GM18507 (cell line): ENCODE results near the gene FAM151B.
"Not testable (repeated sequence)": the region's sequence is repeated elsewhere in the genome, so short reads cannot be mapped to it uniquely, and the experiment has no call there.

Source experiments
- DNase-seq: peaks from one replicate; pipeline ENCODE4 v3.0.0; 2011; ENCODE audit warnings: low read depth; ENCODE audit not compliant: insufficient read length; ENCODE audit errors: extremely low spot score
- FAIRE-seq: peaks from 2 replicates; lab custom pipeline; 2011; peaks lifted over from hg19 to GRCh38; lab: Jason Lieb, UNC

Gene FAM151B

DNA sequence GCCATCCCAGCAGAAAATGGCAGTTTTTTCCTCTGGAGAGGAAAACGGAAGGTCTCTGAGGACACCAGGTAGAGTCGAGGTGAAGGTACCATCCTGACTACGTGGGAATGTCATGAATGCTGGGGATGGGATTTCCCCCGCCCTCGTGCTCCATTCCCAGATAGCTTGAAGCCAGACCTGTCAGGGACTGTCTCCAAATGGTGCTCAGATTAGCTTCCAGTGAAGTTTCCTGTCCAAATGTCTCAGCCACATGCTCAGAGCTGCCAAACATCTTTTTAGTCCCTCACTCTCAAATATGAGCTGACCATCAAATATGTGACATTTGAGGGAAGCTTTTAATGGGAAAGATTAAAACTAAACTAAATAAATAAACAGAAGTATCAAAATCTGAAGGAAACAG is 89.8 kb downstream of the FAM151B start:
- no peak for FAIRE-seq
- no peak for DNase-seq

GRCh38 chr5:80579050-80579449 is 91.2 kb downstream of the FAM151B start:
- DNase-seq (no peak), FAIRE-seq (no peak)

DNA sequence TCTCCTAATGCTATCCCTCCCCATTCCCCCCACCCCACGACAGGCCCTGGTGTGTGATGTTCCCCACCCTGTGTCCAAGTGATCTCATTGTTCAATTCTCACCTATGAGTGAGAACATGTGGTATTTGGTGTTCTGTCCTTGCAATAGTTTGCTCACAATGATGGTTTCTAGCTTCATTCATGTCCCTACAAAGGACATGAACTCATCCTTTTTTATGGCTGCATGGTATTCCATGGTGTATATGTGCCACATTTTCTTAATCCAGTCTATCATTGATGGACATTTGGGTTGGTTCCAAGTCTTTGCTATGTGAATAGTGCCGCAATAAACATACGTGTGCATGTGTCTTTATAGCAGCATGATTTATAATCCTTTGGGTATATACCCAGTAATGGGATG is 92.4 kb downstream of the FAM151B start:
- DNase-seq, FAIRE-seq: not testable (repeated sequence)

DNA sequence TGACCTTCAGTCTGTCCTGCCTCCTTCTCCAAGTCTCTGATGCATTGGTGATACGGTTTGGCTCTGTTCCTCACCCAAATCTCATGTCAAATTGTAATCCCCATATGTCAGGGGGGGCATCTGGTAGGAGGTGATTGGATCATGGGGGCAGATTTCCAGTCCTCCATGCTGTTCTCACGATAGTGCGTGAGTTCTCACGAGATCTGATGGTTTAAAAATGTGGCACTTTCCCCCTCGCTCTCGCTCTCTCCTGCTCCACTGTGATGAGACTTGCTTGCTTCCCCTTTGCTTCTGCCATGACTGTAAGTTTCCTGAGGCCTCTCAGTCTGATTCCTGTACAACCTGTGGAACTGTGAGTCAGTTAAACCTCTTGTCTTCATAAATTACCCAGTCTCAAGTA is 96.9 kb downstream of the FAM151B start:
- no peak for FAIRE-seq
- no peak for DNase-seq

DNA sequence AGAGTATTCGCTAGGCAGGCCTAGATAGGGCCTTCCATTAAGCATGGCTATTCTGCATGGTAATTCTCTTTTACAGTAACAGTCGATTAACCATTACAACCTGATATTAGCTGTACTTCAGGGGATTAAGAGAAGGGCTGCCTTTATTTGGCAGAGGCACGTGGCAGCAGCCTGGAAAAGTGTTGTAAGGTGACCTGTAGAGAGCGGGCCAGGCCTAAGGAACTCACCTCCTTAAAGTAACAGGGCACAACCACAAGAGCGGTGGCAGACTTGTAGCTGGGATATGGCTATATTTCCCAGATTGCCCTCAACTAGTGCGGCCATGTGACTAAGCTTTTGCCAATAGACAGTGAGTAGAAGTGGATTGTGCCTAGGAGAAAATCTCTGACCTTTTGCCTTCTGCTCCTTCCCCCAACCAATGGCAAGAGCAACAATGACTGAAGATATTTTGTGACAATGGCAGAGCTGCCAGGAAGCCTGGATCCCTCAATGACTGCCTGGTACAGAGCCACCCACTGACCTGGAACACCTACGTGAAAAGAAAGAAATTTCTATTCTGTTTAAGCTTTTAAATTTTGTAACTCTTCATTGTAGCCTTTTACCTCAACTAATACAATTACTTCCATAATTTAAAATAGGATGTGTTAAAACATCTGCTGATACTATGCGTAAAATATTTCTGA is 101.1 kb downstream of the FAM151B start:
- FAIRE-seq, result no peak

DNA sequence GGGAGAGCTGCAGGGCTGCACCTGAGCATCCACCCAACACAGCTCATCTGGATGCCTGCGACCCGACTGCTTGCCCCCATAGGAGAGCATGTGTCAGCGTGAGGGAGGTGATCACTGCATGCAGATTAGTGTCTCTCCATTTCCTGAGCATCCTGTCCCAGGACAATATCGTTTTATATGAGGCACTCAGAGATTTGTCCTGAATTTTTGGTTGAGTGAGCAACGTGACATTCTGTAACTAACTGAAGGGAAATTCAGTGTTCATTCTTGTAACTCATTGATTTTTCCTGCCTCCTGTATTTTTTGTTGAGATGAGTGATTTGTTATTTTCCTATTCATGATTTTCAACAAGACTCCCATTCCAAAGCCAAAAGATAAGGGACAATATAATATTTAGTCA is 102.9 kb downstream of the FAM151B start:
- no peak for FAIRE-seq
- no peak for DNase-seq

More for the DNA sequence above, 101.1 kb downstream of the FAM151B start:
- DNase-seq, result no peak

GRCh38 chr5:80591352-80591751 is 103.5 kb downstream of the FAM151B start:
- DNase-seq (no peak), FAIRE-seq (no peak)

DNA sequence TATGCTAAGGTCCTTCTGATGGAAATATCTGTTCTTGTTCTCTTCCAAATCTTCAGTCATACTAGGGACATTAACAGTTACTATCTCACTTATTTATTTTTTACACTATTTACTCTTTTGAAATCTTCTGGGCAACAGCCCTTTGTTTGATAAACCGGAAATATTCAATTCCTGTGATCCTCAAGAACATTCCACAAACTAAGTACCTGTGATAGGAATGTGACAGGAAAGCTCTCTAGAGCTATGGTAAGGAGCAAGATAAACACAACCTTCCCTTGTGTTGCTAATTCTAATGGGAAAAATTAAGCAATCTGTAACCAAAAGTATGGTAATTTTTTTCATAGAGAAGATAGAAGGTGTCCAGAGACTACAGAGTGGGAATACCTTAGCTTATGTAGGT is 104.2 kb downstream of the FAM151B start:
- DNase-seq (no peak), FAIRE-seq (no peak)
